Hepatocyte (in vitro differentiated cells): ENCODE results near the gene WDR1. TPM values are rescaled to one million over a fixed set of nuclear protein-coding genes. Genes with fewer than 3 reads are reported as not detected.

Experiments used
- DNase-seq: peaks from one replicate; pipeline ENCODE4 v3.0.0-alpha.2; 2016; ENCODE audit warnings: low spot score
- H2AFZ ChIP-seq: fragments of 200-600 bp; sonication (generic); 2 replicates; pipeline ENCODE4 v1.6.0; 2016; ENCODE audit warnings: antibody characterized with exemption, mild to moderate bottlenecking
- H3K27ac ChIP-seq: fragments of 200-600 bp; sonication (generic); 2 replicates; pipeline ENCODE4 v1.5.1; 2016; ENCODE audit warnings: mild to moderate bottlenecking
- H3K27me3 ChIP-seq: fragments of 200-600 bp; sonication (generic); 2 replicates; pipeline ENCODE4 v1.6.1; 2016
- H3K36me3 ChIP-seq: fragments of 200-600 bp; sonication (generic); replicated peaks from 2 replicates; pipeline ENCODE4 v1.5.1; 2016; ENCODE audit warnings: low read depth; ENCODE audit not compliant: insufficient read depth
- H3K4me1 ChIP-seq: fragments of 200-600 bp; sonication (generic); 2 replicates; pipeline ENCODE4 v1.5.1; 2016; ENCODE audit warnings: mild to moderate bottlenecking, moderate library complexity; ENCODE audit not compliant: insufficient read depth
- H3K4me2 ChIP-seq: fragments of 200-600 bp; sonication (generic); 2 replicates; pipeline ENCODE4 v1.6.0; 2016
- H3K4me3 ChIP-seq: fragments of 200-600 bp; sonication (generic); 2 replicates; pipeline ENCODE4 v1.5.1; 2016; ENCODE audit warnings: mild to moderate bottlenecking
- H3K79me2 ChIP-seq: fragments of 200-600 bp; sonication (generic); 2 replicates; pipeline ENCODE4 v1.6.0; 2017; ENCODE audit warnings: mild to moderate bottlenecking
- H3K9me2 ChIP-seq: fragments of 200-600 bp; sonication (generic); replicated peaks from 2 replicates; pipeline ENCODE4 v1.6.0; 2017; ENCODE audit warnings: mild to moderate bottlenecking; ENCODE audit not compliant: insufficient read depth
- H3K9me3 ChIP-seq: fragments of 200-600 bp; sonication (generic); 2 replicates; pipeline ENCODE4 v1.5.1; 2016; ENCODE audit warnings: low read depth, mild to moderate bottlenecking
- H4K20me1 ChIP-seq: fragments of 200-600 bp; sonication (generic); 2 replicates; pipeline ENCODE4 v1.6.0; 2016; ENCODE audit warnings: mild to moderate bottlenecking; ENCODE audit not compliant: insufficient read depth, poor library complexity, severe bottlenecking
- CTCF ChIP-seq: fragments of 200-600 bp; sonication (generic); IDR thresholded peaks from 2 replicates; pipeline ENCODE4 v1.5.1; 2016; ENCODE audit warnings: antibody characterized with exemption, mild to moderate bottlenecking; ENCODE audit not compliant: poor library complexity
- EZH2 ChIP-seq: fragments of 200-600 bp; sonication (generic); IDR thresholded peaks from 2 replicates; pipeline ENCODE4 v1.6.1; 2016; ENCODE audit warnings: antibody characterized with exemption, mild to moderate bottlenecking, borderline replicate concordance
- EZH2phosphoT487 ChIP-seq: fragments of 200-600 bp; sonication (generic); IDR thresholded peaks from one replicate; pipeline ENCODE4 v1.6.1; 2018; ENCODE audit warnings: antibody characterized with exemption, mild to moderate bottlenecking, low read depth, moderate library complexity; ENCODE audit not compliant: unreplicated experiment, severe bottlenecking
- WGBS: methylation state at CpG from one replicate; pipeline ENCODE4 v1.1.6; 2016; ENCODE audit warnings: low lambda C conversion rate; ENCODE audit errors: missing lambda C conversion rate; 5-methylcytosine and 5-hydroxymethylcytosine counted together
- polyA plus RNA-seq: library from polyadenylated mRNA; unstranded; fragments of >200 nt; fragmentation: Nextera tagmentation; extraction: Ambion mirVana; gene quantifications from 2 replicates; pipeline ENCODE4 v1.2.1, GENCODE V29; 2016
- total RNA-seq: library from RNA; depleted of rRNA; stranded (reverse); fragments of >200 nt; gene quantifications from 2 replicates; pipeline ENCODE4 v1.2.3, GENCODE V29; 2014

Gene WDR1
- total and polyA plus RNA-seq, 2 experiments from 2014 or later = 176 to 179 TPM

GRCh38 chr4:10050721-10051120, 65.9 kb downstream of the WDR1 start:
- TF ChIP-seq EZH2phosphoT487 (no peak), CTCF (no peak), EZH2 (no peak)
- DNase-seq = no peak
- Histone ChIP-seq H4K20me1 (no peaks in the 10 kb centered on the region), H3K4me3 (no peak overlapping the region), H3K4me1 (peaks cover 10% of the 10 kb centered on the region), H3K36me3 (no peaks in the 10 kb centered on the region), H3K9me3 (no peaks in the 10 kb centered on the region), H3K27ac (no peak overlapping the region), H3K79me2 (no peaks in the 10 kb centered on the region), H3K27me3 (no peaks in the 10 kb centered on the region), H3K4me2 (no peak overlapping the region), H2AFZ (no peak overlapping the region), H3K9me2 (no peaks in the 10 kb centered on the region)
- 80% methylated on average over 5 of the region's 5 CpGs for WGBS

- Histone ChIP-seq H3K27me3 (no peaks in the 10 kb centered on the region), H2AFZ (no peak overlapping the region), H3K4me3 (no peak overlapping the region), H3K79me2 (no peaks in the 10 kb centered on the region), H4K20me1 (no peaks in the 10 kb centered on the region), H3K36me3 (no peaks in the 10 kb centered on the region), H3K27ac (no peak overlapping the region), H3K4me1 (peaks cover 10% of the 10 kb centered on the region), H3K9me2 (no peaks in the 10 kb centered on the region), H3K9me3 (no peaks in the 10 kb centered on the region), H3K4me2 (no peak overlapping the region)
- no peak for TF ChIP-seq EZH2
- TF ChIP-seq EZH2phosphoT487 = no peak
- TF ChIP-seq CTCF = no peak
- 71% methylated on average over 3 of the region's 3 CpGs for WGBS
- no peak for DNase-seq
These were observed 66.3 kb downstream of the WDR1 start for GRCh38 chr4:10050261-10050661.

GRCh38 chr4:10048941-10049697, 67.5 kb downstream of the WDR1 start:
- peak; percentile 43 for DNase-seq
- Histone ChIP-seq H3K9me3 (no peaks in the 10 kb centered on the region), H3K79me2 (no peaks in the 10 kb centered on the region), H4K20me1 (no peaks in the 10 kb centered on the region), H3K27ac (peak overlapping the region; percentile 57), H3K4me2 (no peak overlapping the region), H3K4me3 (no peak overlapping the region), H3K9me2 (no peaks in the 10 kb centered on the region), H3K27me3 (no peaks in the 10 kb centered on the region), H3K36me3 (no peaks in the 10 kb centered on the region), H3K4me1 (peaks cover 10% of the 10 kb centered on the region), H2AFZ (no peak overlapping the region)
- TF ChIP-seq CTCF (no peak), EZH2phosphoT487 (no peak), EZH2 (no peak)
- WGBS = 66% methylated on average over 4 of the region's 4 CpGs
